ENCODE measurements around the gene NUDT16L1.

NUDT16L1 gene

DNA sequence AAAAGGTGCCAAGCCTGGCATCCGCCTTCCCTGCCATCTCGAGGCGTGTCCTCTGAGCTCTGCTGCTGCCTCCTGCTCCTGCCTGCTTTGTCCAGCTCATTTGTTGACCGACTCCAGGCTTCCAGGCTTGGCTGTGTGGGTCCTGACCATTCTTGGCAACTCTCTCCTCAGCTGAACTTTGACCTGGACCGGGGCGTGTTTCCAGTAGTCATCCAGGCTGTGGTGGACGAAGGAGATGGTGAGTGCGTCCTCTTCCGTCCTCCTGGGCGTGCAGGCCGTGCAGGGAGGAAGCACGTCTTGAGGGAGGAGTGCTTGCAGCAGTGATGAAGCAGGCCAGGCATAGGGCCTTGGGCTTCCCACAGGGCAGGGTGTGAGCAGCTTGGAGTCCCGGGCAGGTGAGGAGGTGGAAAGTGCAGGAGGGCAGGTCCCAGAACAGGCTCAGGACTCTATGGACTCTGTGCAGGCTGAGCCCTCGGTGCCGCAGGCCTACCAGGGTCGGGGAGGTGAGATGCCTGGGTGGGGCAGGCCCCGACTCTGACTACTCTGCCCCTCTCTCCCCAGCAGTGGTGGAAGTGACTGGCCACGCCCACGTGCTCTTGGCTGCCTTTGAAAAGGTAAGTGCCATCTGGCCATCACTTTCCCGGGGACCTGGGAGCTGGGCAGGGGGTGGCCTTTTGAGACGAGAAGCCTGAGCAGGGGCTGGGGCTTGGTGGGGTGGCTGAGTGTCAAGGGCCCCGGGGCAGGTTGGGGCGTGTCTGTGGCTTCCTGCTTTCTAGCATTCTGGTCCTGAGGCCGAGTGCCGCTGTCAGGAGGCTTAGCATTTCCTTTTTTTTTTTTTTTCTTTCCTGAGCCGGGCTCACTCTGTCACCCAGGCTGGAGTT lies 28.6 kb upstream of the NUDT16L1 start:
- TF ChIP-seq EZH2phosphoT487 (IDR thresholded peaks at IDR 0.05; ENCODE audit: borderline replicate concordance), result no peak
- TF ChIP-seq, protein P1, sequence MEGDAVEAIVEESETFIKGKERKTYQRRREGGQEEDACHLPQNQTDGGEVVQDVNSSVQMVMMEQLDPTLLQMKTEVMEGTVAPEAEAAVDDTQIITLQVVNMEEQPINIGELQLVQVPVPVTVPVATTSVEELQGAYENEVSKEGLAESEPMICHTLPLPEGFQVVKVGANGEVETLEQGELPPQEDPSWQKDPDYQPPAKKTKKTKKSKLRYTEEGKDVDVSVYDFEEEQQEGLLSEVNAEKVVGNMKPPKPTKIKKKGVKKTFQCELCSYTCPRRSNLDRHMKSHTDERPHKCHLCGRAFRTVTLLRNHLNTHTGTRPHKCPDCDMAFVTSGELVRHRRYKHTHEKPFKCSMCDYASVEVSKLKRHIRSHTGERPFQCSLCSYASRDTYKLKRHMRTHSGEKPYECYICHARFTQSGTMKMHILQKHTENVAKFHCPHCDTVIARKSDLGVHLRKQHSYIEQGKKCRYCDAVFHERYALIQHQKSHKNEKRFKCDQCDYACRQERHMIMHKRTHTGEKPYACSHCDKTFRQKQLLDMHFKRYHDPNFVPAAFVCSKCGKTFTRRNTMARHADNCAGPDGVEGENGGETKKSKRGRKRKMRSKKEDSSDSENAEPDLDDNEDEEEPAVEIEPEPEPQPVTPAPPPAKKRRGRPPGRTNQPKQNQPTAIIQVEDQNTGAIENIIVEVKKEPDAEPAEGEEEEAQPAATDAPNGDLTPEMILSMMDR (conservative IDR thresholded peaks at IDR 0.05; ENCODE audit: low read length), result no peak
- Histone ChIP-seq H3K4me1 (ENCODE audit: insufficient read depth, low read length, poor library complexity, severe bottlenecking) (peaks cover 18% of the 10 kb centered on the region), H3K79me2 (ENCODE audit: insufficient read depth, low read length) (no peaks in the 10 kb centered on the region), H4K20me1 (ENCODE audit: insufficient read depth, low read length, poor library complexity, severe bottlenecking) (no peaks in the 10 kb centered on the region), H3K27me3 (ENCODE audit: insufficient read depth, low read length, poor library complexity, severe bottlenecking) (no peaks in the 10 kb centered on the region), H3K9ac (ENCODE audit: low read depth, low read length, poor library complexity, severe bottlenecking) (peak overlapping the region; percentile 66), H3K9me2 (replicated peaks; ENCODE audit: low read depth, low read length) (no peaks in the 10 kb centered on the region), H3K9me3 (ENCODE audit: insufficient read depth, low read depth, low read length) (no peaks in the 10 kb centered on the region), H3K36me3 (ENCODE audit: insufficient read depth, low read length) (peaks cover 21% of the 10 kb centered on the region; the same call in 1 of the 2 replicates), H3K4me3 (ENCODE audit: low read length, poor library complexity, severe bottlenecking) (peak overlapping the region; percentile 29), H3F3A (ENCODE audit: low read depth) (no peaks in the 10 kb centered on the region), H3K4me2 (ENCODE audit: low read depth, low read length, poor library complexity, severe bottlenecking) (peak overlapping the region; percentile 59), H2AFZ (ENCODE audit: low read length) (no peak overlapping the region)

DNA sequence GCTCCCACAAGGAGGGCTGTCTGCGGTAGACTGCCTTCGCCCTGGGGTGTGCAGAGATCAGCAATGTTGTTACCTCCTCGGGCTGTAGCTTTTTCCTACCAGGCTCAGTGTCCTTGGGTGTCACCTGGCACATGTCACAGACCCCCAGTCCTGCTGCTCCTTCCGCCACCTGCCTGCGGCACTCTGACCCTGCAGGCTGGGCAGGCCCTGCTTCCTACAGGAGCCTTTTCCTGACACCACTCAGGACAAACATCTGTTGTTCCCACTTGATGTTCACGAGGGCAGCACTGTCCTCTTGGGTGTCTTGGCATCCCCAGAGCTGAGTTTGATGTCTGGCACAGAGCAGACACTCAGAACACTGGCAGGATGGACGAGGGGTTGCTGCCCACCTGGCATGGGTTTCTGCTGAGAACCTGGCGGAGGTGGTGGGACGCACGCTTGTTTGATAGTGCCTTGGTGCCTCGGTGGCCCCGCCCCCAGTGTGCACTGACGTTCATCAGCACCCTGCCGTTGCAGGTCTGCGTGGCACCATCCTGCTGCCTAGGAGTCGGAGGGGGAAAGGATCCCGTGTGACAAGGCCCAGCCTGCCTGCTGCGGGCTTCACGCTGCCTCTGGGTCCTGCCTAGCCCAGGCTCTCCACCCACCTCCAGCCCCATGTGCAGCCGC lies 26.7 kb upstream of the NUDT16L1 start:
- Histone ChIP-seq H3K27me3 (ENCODE audit: insufficient read depth, low read length, poor library complexity, severe bottlenecking) (no peaks in the 10 kb centered on the region), H3K9me3 (ENCODE audit: insufficient read depth, low read depth, low read length) (no peaks in the 10 kb centered on the region), H3K9ac (ENCODE audit: low read depth, low read length, poor library complexity, severe bottlenecking) (no peak overlapping the region), H3K4me1 (ENCODE audit: insufficient read depth, low read length, poor library complexity, severe bottlenecking) (peaks cover 18% of the 10 kb centered on the region), H2AFZ (ENCODE audit: low read length) (no peak overlapping the region), H3F3A (ENCODE audit: low read depth) (no peaks in the 10 kb centered on the region), H4K20me1 (ENCODE audit: insufficient read depth, low read length, poor library complexity, severe bottlenecking) (no peaks in the 10 kb centered on the region), H3K36me3 (ENCODE audit: insufficient read depth, low read length) (peaks cover 21% of the 10 kb centered on the region; the same call in 1 of the 2 replicates), H3K4me2 (ENCODE audit: low read depth, low read length, poor library complexity, severe bottlenecking) (no peak overlapping the region), H3K79me2 (ENCODE audit: insufficient read depth, low read length) (no peaks in the 10 kb centered on the region), H3K9me2 (replicated peaks; ENCODE audit: low read depth, low read length) (no peaks in the 10 kb centered on the region), H3K4me3 (ENCODE audit: low read length, poor library complexity, severe bottlenecking) (no peak overlapping the region)
- TF ChIP-seq, protein P1 (conservative IDR thresholded peaks at IDR 0.05; ENCODE audit: low read length), result no peak
- TF ChIP-seq EZH2phosphoT487 (IDR thresholded peaks at IDR 0.05; ENCODE audit: borderline replicate concordance), result no peak

DNA sequence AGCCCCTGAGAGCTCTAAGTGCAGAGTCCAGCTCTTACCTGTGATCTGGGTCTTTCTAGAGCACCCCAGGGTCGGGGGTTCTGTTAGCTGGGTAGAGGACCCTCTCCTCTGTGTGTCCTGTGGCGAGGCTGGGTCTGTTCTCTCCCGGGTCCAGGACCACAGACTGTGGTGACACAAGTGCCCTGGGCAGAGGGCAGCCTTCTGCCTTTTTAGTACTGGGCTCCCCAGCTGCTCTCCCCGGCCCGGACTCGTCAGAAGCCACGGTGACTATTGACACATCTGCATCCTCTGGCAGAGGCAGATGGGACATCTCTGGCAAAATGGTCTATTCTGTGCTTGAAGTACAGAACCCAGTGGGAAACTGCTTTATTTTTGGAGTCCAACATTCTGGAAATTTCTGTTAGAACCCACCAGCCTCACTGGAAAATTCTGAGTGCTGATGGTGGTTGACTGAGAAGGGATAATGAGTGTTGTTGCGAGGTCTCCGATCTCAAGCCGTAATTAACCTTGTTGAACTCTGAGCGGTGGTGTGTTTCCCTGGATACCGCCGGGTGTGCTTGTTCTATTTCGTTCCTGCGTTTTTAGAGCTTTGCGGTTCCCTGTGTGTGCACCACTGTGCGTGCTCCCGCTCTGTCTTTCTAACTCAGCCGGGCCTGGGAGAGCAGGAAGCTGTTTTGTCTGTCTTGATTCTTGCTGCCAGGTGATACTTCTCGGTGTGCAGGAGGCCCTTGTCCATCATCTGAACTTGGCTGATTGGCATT lies 26.0 kb upstream of the NUDT16L1 start:
- Histone ChIP-seq H3K79me2 (ENCODE audit: insufficient read depth, low read length) (no peaks in the 10 kb centered on the region), H4K20me1 (ENCODE audit: insufficient read depth, low read length, poor library complexity, severe bottlenecking) (no peaks in the 10 kb centered on the region), H3K4me2 (ENCODE audit: low read depth, low read length, poor library complexity, severe bottlenecking) (no peak overlapping the region), H3K9me3 (ENCODE audit: insufficient read depth, low read depth, low read length) (no peaks in the 10 kb centered on the region), H3F3A (ENCODE audit: low read depth) (no peaks in the 10 kb centered on the region), H2AFZ (ENCODE audit: low read length) (no peak overlapping the region), H3K9me2 (replicated peaks; ENCODE audit: low read depth, low read length) (no peaks in the 10 kb centered on the region), H3K4me1 (ENCODE audit: insufficient read depth, low read length, poor library complexity, severe bottlenecking) (peaks cover 18% of the 10 kb centered on the region), H3K36me3 (ENCODE audit: insufficient read depth, low read length) (peaks cover 21% of the 10 kb centered on the region; the same call in 1 of the 2 replicates), H3K9ac (ENCODE audit: low read depth, low read length, poor library complexity, severe bottlenecking) (no peak overlapping the region), H3K27me3 (ENCODE audit: insufficient read depth, low read length, poor library complexity, severe bottlenecking) (no peaks in the 10 kb centered on the region), H3K4me3 (ENCODE audit: low read length, poor library complexity, severe bottlenecking) (no peak overlapping the region)
- no peak for TF ChIP-seq EZH2phosphoT487 (IDR thresholded peaks at IDR 0.05; ENCODE audit: borderline replicate concordance)
- TF ChIP-seq, protein P1 (conservative IDR thresholded peaks at IDR 0.05; ENCODE audit: low read length), result no peak
